ENCODE results near the gene BEND3.
A peak's percentile ranks its signal among the peaks of the same experiment; 100 is the strongest.
"Not testable (repeated sequence)": the region's sequence is repeated elsewhere in the genome, so short reads cannot be mapped to it uniquely, and the experiment has no call there.

Gene BEND3

DNA sequence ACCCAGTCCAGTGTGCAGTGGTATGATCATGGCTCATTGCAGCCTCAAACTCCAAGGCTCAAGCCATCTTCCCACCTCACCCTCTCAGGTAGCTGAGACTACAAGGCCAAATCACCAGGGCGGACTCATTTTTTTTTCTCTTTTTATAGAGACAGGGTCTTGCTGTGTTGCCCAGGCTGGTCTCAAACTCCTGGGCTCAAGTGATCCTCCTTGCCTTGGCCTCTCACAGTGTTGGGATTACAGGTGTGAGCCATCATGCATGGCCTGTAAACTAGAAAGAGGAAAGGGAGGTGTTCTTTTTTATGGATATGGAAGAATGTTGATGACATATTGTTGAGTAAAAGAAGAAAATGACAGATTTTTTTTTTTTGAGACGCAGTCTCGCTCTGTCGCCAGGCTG, 5.1 kb upstream of the BEND3 start:
- TF ChIP-seq, protein P1, sequence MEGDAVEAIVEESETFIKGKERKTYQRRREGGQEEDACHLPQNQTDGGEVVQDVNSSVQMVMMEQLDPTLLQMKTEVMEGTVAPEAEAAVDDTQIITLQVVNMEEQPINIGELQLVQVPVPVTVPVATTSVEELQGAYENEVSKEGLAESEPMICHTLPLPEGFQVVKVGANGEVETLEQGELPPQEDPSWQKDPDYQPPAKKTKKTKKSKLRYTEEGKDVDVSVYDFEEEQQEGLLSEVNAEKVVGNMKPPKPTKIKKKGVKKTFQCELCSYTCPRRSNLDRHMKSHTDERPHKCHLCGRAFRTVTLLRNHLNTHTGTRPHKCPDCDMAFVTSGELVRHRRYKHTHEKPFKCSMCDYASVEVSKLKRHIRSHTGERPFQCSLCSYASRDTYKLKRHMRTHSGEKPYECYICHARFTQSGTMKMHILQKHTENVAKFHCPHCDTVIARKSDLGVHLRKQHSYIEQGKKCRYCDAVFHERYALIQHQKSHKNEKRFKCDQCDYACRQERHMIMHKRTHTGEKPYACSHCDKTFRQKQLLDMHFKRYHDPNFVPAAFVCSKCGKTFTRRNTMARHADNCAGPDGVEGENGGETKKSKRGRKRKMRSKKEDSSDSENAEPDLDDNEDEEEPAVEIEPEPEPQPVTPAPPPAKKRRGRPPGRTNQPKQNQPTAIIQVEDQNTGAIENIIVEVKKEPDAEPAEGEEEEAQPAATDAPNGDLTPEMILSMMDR (IDR thresholded peaks at IDR 0.05; ENCODE audit: extremely low read depth, missing control alignments) = no peak

DNA sequence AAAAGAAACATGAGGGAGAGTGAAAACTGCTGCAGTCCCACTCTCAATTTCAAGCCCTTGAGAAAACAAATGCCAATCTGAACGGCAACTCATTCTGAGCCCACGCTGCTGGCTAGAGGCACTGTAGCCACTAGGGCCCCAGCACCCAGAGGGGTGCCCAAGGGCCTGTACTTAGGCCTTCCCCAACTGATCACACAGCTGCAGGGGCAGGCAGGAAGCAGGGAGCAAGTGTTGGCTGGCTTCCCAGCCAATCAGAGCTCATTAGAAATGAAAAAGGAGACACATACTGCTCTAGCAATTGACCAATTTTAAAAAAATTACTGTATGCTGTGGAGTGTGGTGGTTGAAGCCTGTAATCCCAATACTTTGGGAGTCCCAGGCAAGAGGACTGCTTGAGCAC, 3.7 kb upstream of the BEND3 start:
- DNase-seq (ENCODE audit: low spot score) = no peak
- TF ChIP-seq, protein P1 (IDR thresholded peaks at IDR 0.05; ENCODE audit: extremely low read depth, missing control alignments) = no peak

More for the DNA sequence above, 5.1 kb upstream of the BEND3 start:
- DNase-seq (ENCODE audit: low spot score) = no peak

DNA sequence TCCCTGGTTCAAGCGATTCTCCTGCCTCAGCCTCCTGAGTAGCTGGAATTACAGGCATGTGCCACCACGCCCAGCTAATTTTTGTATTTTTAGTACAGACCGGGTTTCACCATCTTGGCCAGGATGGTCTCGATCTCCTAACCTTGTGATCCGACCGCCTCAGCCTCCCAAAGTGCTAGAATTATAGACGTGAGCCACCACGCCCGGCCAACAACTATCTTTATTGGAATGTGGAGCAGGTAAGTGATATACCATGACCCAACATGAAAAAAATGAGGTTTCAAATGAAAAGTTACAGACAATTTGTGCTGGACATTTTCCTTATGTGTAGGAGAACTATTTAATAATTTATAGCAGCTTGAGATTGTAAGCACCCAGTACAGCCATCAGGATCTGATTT, 3.2 kb upstream of the BEND3 start:
- DNase-seq (ENCODE audit: low spot score) = not testable (repeated sequence)

DNA sequence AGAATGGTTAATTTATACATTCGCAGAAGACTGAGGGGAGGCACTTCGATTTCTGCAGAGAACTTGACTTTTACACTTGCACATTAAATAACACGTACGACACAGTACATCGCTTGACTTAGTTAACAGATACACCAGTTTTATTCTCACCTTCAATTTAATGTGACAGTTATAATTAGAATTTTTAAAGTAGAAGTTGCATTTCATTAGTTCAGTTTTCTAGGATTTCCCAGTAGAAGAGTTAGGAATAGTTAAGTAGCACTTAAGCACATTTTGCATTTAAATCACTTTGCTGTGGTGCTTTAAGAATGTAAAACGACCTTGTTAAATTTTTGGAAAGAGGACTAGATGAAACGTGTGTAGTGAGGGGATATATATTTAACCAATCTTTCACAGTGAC, 1.6 kb upstream of the BEND3 start:
- DNase-seq (ENCODE audit: low spot score) = no peak
- TF ChIP-seq, protein P1 (IDR thresholded peaks at IDR 0.05; ENCODE audit: extremely low read depth, missing control alignments) = no peak

DNA sequence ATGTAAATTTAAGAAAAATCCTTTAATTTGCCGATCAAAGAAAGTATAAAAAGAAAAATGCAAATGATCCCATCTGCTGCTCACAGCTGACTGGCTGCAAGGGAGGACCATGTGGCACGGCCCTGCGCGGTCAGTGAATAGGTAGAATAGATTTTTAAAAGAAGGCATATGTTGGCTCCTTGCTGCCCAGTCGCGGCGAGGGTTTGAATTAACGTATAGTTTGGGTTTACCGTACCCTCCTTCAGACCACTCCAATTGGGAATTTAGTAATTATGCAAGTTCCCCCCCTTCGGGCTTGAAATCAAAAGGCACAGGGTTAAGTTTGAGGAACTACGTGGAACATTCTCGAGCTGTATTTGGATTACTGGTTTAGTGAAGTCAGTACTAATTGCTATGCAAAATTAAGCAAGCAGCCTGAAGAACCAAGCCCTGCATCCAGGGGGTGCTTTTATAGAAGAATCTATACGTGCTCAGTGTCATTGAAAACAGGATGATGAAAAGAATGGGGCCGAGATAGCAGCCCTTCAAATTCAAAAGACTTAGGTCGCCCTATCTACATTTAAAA, 1.1 kb upstream of the BEND3 start:
- DNase-seq (ENCODE audit: low spot score) = peak; percentile 59
- TF ChIP-seq, protein P1 (IDR thresholded peaks at IDR 0.05; ENCODE audit: extremely low read depth, missing control alignments) = no peak

DNA sequence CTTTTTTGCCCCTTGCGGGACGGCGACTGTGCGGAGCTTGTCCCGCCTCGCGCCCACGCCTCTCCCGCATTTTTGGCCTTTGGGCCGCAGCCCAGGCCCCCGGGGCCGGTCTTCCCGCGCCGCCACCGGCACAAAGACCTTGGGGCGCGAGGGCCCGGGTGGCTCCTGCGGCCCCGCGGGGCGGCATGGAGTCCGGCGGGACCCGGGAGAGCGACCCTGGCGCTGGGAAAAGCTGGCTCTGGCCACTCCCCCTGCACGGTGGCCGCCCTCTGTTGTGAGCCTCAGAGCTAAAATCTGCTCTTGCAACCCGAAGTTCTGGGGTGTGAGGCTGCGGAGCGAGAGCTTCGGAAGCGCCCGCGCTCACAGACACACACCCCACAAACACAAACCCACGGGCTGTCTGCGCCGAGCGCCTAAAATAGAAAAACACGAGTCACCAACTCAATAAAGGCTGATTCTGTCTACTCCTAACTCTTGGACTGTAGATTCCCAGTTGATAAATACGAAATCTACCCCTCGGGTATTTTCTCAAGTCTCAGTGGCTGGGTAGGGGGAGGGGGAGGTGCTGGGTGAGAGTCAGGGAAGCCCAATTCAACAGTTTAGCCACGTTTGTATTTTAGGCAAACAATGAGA, 496 bp upstream of the BEND3 start:
- peak; percentile 64 for DNase-seq (ENCODE audit: low spot score)
- TF ChIP-seq, protein P1 (IDR thresholded peaks at IDR 0.05; ENCODE audit: extremely low read depth, missing control alignments) = no peak

DNA sequence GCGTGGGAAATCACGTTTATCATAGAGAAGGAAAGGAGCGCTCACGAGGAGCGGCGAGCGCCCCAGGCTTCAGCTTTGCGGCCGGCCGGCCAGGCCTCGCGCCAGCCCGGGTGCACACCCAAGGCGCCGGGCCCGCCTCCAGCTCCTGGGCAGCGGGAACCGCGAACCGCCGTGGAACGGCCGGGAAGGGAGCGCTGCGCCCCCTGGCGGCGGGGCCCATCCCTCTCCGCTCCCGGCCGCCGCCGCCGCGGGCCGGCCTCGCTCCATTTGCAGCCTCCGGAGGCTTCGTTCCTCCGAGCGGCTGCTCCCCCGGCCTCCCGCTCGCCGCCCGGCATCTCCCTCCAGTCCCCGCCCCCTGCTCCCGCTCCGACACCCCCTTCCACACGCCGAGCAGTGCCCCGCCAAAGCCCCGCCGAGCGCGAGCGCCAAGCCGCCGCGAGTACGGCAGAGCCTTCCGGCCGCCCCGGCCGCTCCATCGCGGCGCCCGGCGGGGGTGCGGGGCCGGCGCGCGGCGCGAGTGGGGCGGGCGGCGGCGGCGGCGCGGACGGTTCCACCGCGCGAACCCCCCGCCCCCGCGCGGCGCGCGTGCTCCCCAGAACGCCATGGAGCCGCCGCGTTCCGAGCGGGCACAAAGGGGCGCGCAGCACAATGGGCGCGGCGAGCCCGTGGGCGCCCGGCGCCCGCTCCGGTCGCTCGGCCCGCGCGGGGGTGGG, 946 bp downstream of the BEND3 start:
- TF ChIP-seq, protein P1 (IDR thresholded peaks at IDR 0.05; ENCODE audit: extremely low read depth, missing control alignments) = peak; percentile 79
- peak; percentile 94 for DNase-seq (ENCODE audit: low spot score)

All from GM20000 (cell line).